ENCODE results near the gene GRM6. TPM values are rescaled to one million over a fixed set of nuclear protein-coding genes. Genes with fewer than 3 reads are reported as not detected.

The GRM6 gene
- total RNA-seq (2011; cell fraction: chromatin; rRNA removed; ENCODE audit: low replicate concordance), result not detected in 2 replicates
- not detected in 2 replicates for total RNA-seq (2011; cell fraction: nucleolus; rRNA removed)
- total RNA-seq (2011; cell fraction: nucleoplasm; rRNA removed), result not detected in 2 replicates
- total RNA-seq (2014; rRNA removed) (not detected in 2 replicates), total RNA-seq (2014; rRNA removed; fragmentation: Illumina TruSeq; extraction: Trizol) (not detected in 2 replicates), total RNA-seq (2015; rRNA removed; fragmentation: Illumina TruSeq; extraction: Trizol) (not detected in 2 replicates), total RNA-seq (2021) (not detected in 2 replicates), polyA plus RNA-seq (2011; rRNA removed) (not detected in 2 replicates), polyA plus RNA-seq (2014; fragmentation: Illumina TruSeq; extraction: Trizol) (not detected in 2 replicates), polyA plus RNA-seq (2014; fragmentation: Nextera tagmentation; extraction: Ambion mirVana) (not detected), polyA plus RNA-seq (2014; rRNA removed) (not detected in 2 replicates), polyA minus RNA-seq (2011; rRNA and poly(A)+ RNA removed) (not detected in 2 replicates), Bru-seq, nascent RNA (not detected), BruChase-seq, experiment 1, labeled RNA remaining after a 2-hour chase (not detected), BruChase-seq, experiment 2, labeled RNA remaining after a 6-hour chase (not detected)
- polyA plus RNA-seq (2011; cell fraction: cytosol; rRNA removed), result not detected in 2 replicates
- not detected in 2 replicates for polyA plus RNA-seq (2011; cell fraction: nucleus; rRNA removed)
- polyA plus RNA-seq (2012), result not detected in 2 replicates
- polyA minus RNA-seq (2011; cell fraction: cytosol; rRNA and poly(A)+ RNA removed), result not detected in 2 replicates
- polyA minus RNA-seq (2011; cell fraction: nucleus; rRNA and poly(A)+ RNA removed), result not detected in 2 replicates
- long read RNA-seq, experiment 1, result 0 reads
- long read RNA-seq, experiment 2, result 0 reads
- long read RNA-seq, experiment 3, result 0 reads

- no peaks in the 10 kb centered on the region for H3K9me3 ChIP-seq (replicated peaks; ENCODE audit: control insufficient read depth, insufficient read depth, low read depth, low read length)
- DNase-seq (ENCODE audit: extremely low read depth in 1 of 4, low spot score in 3 of 4), result no peak
- POLR2A ChIA-PET, result no interaction called here
- intact Hi-C loops (cut with micrococcal nuclease), result no loop called here
- no peak within 1 kb of the TSS for H3K9ac ChIP-seq (ENCODE audit: insufficient read depth in 1 of 2, low read depth in 2 of 2, low read length in 2 of 2)
- no peaks in the 10 kb centered on the region for H3K9me1 ChIP-seq (ENCODE audit: control insufficient read depth, insufficient read depth, low read length)
- no TSS peak for BruUV-seq (replicated peaks)
- no peak for ATAC-seq
- H3K27me3 ChIP-seq (ENCODE audit: control insufficient read depth in 2 of 2, insufficient read depth in 2 of 2, low read length in 2 of 2), result peaks cover 0 to 57% of the 10 kb centered on the region in 2 experiments; a peak in 2 of 5 replicates
- no peak within 1 kb of the TSS for H3K27ac ChIP-seq (ENCODE audit: extremely low read depth, low read depth, low read length)
- CTCF ChIA-PET (ENCODE audit: low intra/inter-chr PET ratio), result no interaction called here
- FAIRE-seq, result no peak
- H4K20me1 ChIP-seq (replicated peaks; ENCODE audit: control insufficient read depth, insufficient read depth, low read length), result no peaks in the 10 kb centered on the region
- in situ Hi-C loops (cut with MboI), result no loop called here
- 16% methylated on average over 38 of the region's 97 CpGs for WGBS (ENCODE audit: insufficient coverage, low coverage, missing lambda C conversion rate)
- TF ChIP-seq EGR1 (conservative IDR thresholded peaks at IDR 0.05) (no peak), THAP7 (CRISPR knock-in tag; IDR thresholded peaks at IDR 0.05) (no peak), PTBP1 (IDR thresholded peaks at IDR 0.05; ENCODE audit: low read depth, low read length) (no peak), ILF3 (IDR thresholded peaks at IDR 0.05; ENCODE audit: borderline replicate concordance) (no peak), CBX3 (IDR thresholded peaks at IDR 0.05; ENCODE audit: borderline replicate concordance in 1 of 2, low read length in 2 of 2) (no peak), CBX5 (IDR thresholded peaks at IDR 0.05; ENCODE audit: borderline replicate concordance, low read depth) (no peak)
- no peak within 1 kb of the TSS for H2AFZ ChIP-seq (ENCODE audit: low read depth, low read length)
- no peaks in the 10 kb centered on the region; a peak in 1 of 5 replicates for H3K4me1 ChIP-seq (replicated peaks in 1 of 2; ENCODE audit: control insufficient read depth in 2 of 2, insufficient read depth in 2 of 2, low read length in 2 of 2)
- H3K4me2 ChIP-seq (ENCODE audit: insufficient read depth, low read length), result no peak within 1 kb of the TSS
- no peaks in the 10 kb centered on the region for H3K36me3 ChIP-seq (ENCODE audit: control insufficient read depth, insufficient read depth, low read length)
- no peaks in the 10 kb centered on the region for H3K79me2 ChIP-seq (ENCODE audit: control insufficient read depth, insufficient read depth, low read length)
- H3K4me3 ChIP-seq, result no peak within 1 kb of the TSS
These were observed at the start of gene GRM6 for GRCh38 chr5:178994580-178995340. Gene GRM6 (minus strand): TSS chr5:178995320. CDS start chr5:178994944, 376 bp downstream.

Data from K562 (cell line).